ENCODE results near the gene MN1.

- TF ChIP-seq GATA2 (IDR thresholded peaks at IDR 0.05; ENCODE audit: low read depth, low read length) (no peak), GATA3 (IDR thresholded peaks at IDR 0.05; ENCODE audit: low read depth, low read length) (no peak)
These were observed 18.0 kb downstream of the MN1 start for GRCh38 chr22:27783436-27784119.
